ENCODE data around the gene TES. TPM values are rescaled to one million over a fixed set of nuclear protein-coding genes. Genes with fewer than 3 reads are reported as not detected.

The TES gene
- total and polyA plus RNA-seq, 2 of the 13 experiments (the other 11 are each of a cell fraction or from before 2014, with no cell fraction given), result 21.6 to 23.0 TPM

DNA sequence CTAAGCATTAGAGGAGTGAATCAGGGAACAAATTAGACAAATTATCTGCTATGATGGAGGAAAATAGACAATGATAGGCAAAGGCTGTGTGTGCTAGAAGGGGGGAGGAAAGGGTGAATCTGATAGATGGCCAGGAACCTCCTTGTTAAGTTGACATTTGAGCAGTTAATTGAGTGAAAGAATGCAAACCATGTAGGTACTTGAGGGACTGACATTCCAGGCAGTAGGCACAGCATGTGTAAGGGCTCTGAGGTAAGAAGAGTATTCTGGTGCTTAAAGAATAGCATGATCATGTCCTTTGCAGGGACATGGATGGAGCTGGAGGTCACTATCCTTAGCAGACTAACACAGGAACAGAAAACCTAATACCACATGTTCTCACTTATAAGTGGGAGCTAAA, 48.6 kb upstream of the TES start:
- in situ Hi-C loops (cut with HindIII; ENCODE audit: extremely low pct_ligation_motif_present, low pct_unique_long_range_greater_than_20kb) (loop anchor here (25.0 kb wide), 1 partner anchor 651 kb away; no protein-coding TSS in a partner anchor), intact Hi-C loops (cut with micrococcal nuclease; ENCODE audit: unreplicated experiment) (loop anchor here (10.0 kb wide), 1 partner anchor 363 kb away; the partner anchor contains the start of gene CAV1)
- H3K4me1 ChIP-seq (ENCODE audit: insufficient read depth, low read length), result no peaks in the 10 kb centered on the region
- H3K9me3 ChIP-seq (ENCODE audit: low read length), result no peaks in the 10 kb centered on the region
- no peak overlapping the region for H3K9ac ChIP-seq (ENCODE audit: insufficient read depth, low read depth, low read length)
- H3K4me3 ChIP-seq (replicated peaks in 1 of 3; ENCODE audit: insufficient read depth in 1 of 3, low read depth in 2 of 3, low read length in 3 of 3), result no peak overlapping the region
- no peaks in the 10 kb centered on the region for H4K20me1 ChIP-seq (ENCODE audit: insufficient read depth, low read length)
- no peak overlapping the region for H3K27ac ChIP-seq (ENCODE audit: extremely low read length, insufficient read depth, low read length)
- no peaks in the 10 kb centered on the region for H3K36me3 ChIP-seq (replicated peaks in 1 of 2; ENCODE audit: control insufficient read depth in 1 of 2, insufficient read depth in 2 of 2, low read length in 2 of 2)
- no peaks in the 10 kb centered on the region for H3K79me2 ChIP-seq (ENCODE audit: insufficient read depth, low read length)
- ChIA-PET CTCF (ENCODE audit: low intra/inter-chr PET ratio, low total read pairs) (no interaction called here), POLR2A (no interaction called here)
- ATAC-seq (no peak), FAIRE-seq (no peak), DNase-seq (ENCODE audit: low spot score) (no peak)
- no peak overlapping the region for H3K4me2 ChIP-seq (ENCODE audit: low read depth, low read length)
- TF ChIP-seq HNF4G (IDR thresholded peaks at IDR 0.05; ENCODE audit: borderline replicate concordance, low read depth, low read length) (no peak), HNF4G (CRISPR knock-in tag; IDR thresholded peaks at IDR 0.05; ENCODE audit: borderline replicate concordance, low read depth) (no peak), PRMT3 (CRISPR knock-in tag; IDR thresholded peaks at IDR 0.05; ENCODE audit: borderline replicate concordance, low read depth) (no peak), NCOA5 (CRISPR knock-in tag; IDR thresholded peaks at IDR 0.05) (no peak), ZUFSP (CRISPR knock-in tag; IDR thresholded peaks at IDR 0.05; ENCODE audit: borderline replicate concordance) (no peak), THAP8 (CRISPR knock-in tag; IDR thresholded peaks at IDR 0.05; ENCODE audit: borderline replicate concordance) (no peak)
- TF ChIP-seq, protein P1, sequence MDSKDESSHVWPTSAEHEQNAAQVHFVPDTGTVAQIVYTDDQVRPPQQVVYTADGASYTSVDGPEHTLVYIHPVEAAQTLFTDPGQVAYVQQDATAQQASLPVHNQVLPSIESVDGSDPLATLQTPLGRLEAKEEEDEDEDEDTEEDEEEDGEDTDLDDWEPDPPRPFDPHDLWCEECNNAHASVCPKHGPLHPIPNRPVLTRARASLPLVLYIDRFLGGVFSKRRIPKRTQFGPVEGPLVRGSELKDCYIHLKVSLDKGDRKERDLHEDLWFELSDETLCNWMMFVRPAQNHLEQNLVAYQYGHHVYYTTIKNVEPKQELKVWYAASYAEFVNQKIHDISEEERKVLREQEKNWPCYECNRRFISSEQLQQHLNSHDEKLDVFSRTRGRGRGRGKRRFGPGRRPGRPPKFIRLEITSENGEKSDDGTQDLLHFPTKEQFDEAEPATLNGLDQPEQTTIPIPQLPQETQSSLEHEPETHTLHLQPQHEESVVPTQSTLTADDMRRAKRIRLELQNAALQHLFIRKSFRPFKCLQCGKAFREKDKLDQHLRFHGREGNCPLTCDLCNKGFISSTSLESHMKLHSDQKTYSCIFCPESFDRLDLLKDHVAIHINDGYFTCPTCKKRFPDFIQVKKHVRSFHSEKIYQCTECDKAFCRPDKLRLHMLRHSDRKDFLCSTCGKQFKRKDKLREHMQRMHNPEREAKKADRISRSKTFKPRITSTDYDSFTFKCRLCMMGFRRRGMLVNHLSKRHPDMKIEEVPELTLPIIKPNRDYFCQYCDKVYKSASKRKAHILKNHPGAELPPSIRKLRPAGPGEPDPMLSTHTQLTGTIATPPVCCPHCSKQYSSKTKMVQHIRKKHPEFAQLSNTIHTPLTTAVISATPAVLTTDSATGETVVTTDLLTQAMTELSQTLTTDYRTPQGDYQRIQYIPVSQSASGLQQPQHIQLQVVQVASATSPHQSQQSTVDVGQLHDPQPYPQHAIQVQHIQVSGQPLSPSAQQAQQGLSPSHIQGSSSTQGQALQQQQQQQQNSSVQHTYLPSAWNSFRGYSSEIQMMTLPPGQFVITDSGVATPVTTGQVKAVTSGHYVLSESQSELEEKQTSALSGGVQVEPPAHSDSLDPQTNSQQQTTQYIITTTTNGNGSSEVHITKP (CRISPR knock-in tag; IDR thresholded peaks at IDR 0.05; ENCODE audit: low read depth), result no peak
- H3K27me3 ChIP-seq (ENCODE audit: control insufficient read depth in 1 of 2, insufficient read depth in 2 of 2, low read length in 2 of 2), result peaks cover 4 to 13% of the 10 kb centered on the region in 2 experiments; a peak in 3 of 5 replicates
- no TSS peak for BruUV-seq (replicated peaks)
- no peak overlapping the region for H2AFZ ChIP-seq (ENCODE audit: low read length)

Data from HepG2 (cell line).